ENCODE data around the gene WNT3A. TPM values are rescaled to one million over a fixed set of nuclear protein-coding genes. Genes with fewer than 3 reads are reported as not detected.

WNT3A gene
- total RNA-seq, 2 donors from 2014 or later = 0.11 to 0.46 TPM

- Histone ChIP-seq H3K27ac (ENCODE audit: low read depth, low read length) (no peak overlapping the region), H3K4me3 (ENCODE audit: low read length) (no peak overlapping the region), H3K36me3 (ENCODE audit: control insufficient read depth, insufficient read depth, low read length) (no peaks in the 10 kb centered on the region), H3K9me3 (ENCODE audit: control insufficient read depth, low read length) (no peaks in the 10 kb centered on the region), H3K9ac (ENCODE audit: extremely low read depth, low read length, poor library complexity, severe bottlenecking) (no peak overlapping the region), H3K27me3 (ENCODE audit: control insufficient read depth, insufficient read depth, low read length, poor library complexity, severe bottlenecking) (peaks cover 47% of the 10 kb centered on the region), H3K4me1 (ENCODE audit: control insufficient read depth, insufficient read depth, low read length) (no peaks in the 10 kb centered on the region)
- peak overlapping the region; percentile 78 for H3K27ac Mint-ChIP-seq
- DNase-seq = peak; percentile 66
- peaks cover 21% of the 10 kb centered on the region for H3K27me3 Mint-ChIP-seq (ENCODE audit: insufficient read depth)
- 78 to 82% methylated on average over 6 to 10 of the region's 10 CpGs for WGBS, 2 experiments (ENCODE audit: insufficient coverage in 1 of 2, insufficient read length in 1 of 2)
- H3K4me1 Mint-ChIP-seq = peaks cover 13% of the 10 kb centered on the region
- TF ChIP-seq CTCF (conservative IDR thresholded peaks at IDR 0.05) = no peak
- H3K36me3 Mint-ChIP-seq (ENCODE audit: low read depth) = no peaks in the 10 kb centered on the region
- H3K4me3 Mint-ChIP-seq = no peak overlapping the region
- no peaks in the 10 kb centered on the region for H3K9me3 Mint-ChIP-seq
Measured at GRCh38 chr1:228066891-228067654, 60.3 kb downstream of the WNT3A start.

- no peak overlapping the region for H3K9ac ChIP-seq (ENCODE audit: extremely low read depth, low read length, poor library complexity, severe bottlenecking)
- Mint-ChIP-seq H3K4me1 (peaks cover 13% of the 10 kb centered on the region), H3K27ac (no peak overlapping the region), H3K36me3 (ENCODE audit: low read depth) (no peaks in the 10 kb centered on the region), H3K27me3 (ENCODE audit: insufficient read depth) (peaks cover 32% of the 10 kb centered on the region), H3K4me3 (no peak overlapping the region), H3K9me3 (no peaks in the 10 kb centered on the region)
- no peak overlapping the region for H3K27ac ChIP-seq (ENCODE audit: low read depth, low read length)
- no peak for DNase-seq
- 79 to 92% methylated on average over 4 to 7 of the region's 7 CpGs for WGBS, 2 experiments (ENCODE audit: insufficient coverage in 1 of 2, insufficient read length in 1 of 2)
- no peak for TF ChIP-seq CTCF (conservative IDR thresholded peaks at IDR 0.05)
- no peaks in the 10 kb centered on the region for H3K9me3 ChIP-seq (ENCODE audit: control insufficient read depth, low read length)
- no peaks in the 10 kb centered on the region for H3K36me3 ChIP-seq (ENCODE audit: control insufficient read depth, insufficient read depth, low read length)
- H3K4me1 ChIP-seq (ENCODE audit: control insufficient read depth, insufficient read depth, low read length) = no peaks in the 10 kb centered on the region
- H3K4me3 ChIP-seq (ENCODE audit: low read length) = no peak overlapping the region
- peaks cover 51% of the 10 kb centered on the region for H3K27me3 ChIP-seq (ENCODE audit: control insufficient read depth, insufficient read depth, low read length, poor library complexity, severe bottlenecking)
Measured at GRCh38 chr1:228068359-228068758, 61.6 kb downstream of the WNT3A start.

GRCh38 chr1:228070173-228070572 is 63.4 kb downstream of the WNT3A start:
- Histone ChIP-seq H3K27me3 (ENCODE audit: control insufficient read depth, insufficient read depth, low read length, poor library complexity, severe bottlenecking) (peaks cover 51% of the 10 kb centered on the region), H3K36me3 (ENCODE audit: control insufficient read depth, insufficient read depth, low read length) (no peaks in the 10 kb centered on the region), H3K4me3 (ENCODE audit: low read length) (no peak overlapping the region), H3K4me1 (ENCODE audit: control insufficient read depth, insufficient read depth, low read length) (no peaks in the 10 kb centered on the region), H3K9me3 (ENCODE audit: control insufficient read depth, low read length) (no peaks in the 10 kb centered on the region), H3K27ac (ENCODE audit: low read depth, low read length) (no peak overlapping the region), H3K9ac (ENCODE audit: extremely low read depth, low read length, poor library complexity, severe bottlenecking) (no peak overlapping the region)
- Mint-ChIP-seq H3K9me3 (no peaks in the 10 kb centered on the region), H3K4me1 (peaks cover 15% of the 10 kb centered on the region), H3K4me3 (no peak overlapping the region), H3K27me3 (ENCODE audit: insufficient read depth) (peaks cover 44% of the 10 kb centered on the region), H3K36me3 (ENCODE audit: low read depth) (no peaks in the 10 kb centered on the region), H3K27ac (no peak overlapping the region)
- DNase-seq = no peak
- TF ChIP-seq CTCF (conservative IDR thresholded peaks at IDR 0.05) = no peak
- WGBS, 2 experiments (ENCODE audit: insufficient coverage in 1 of 2, insufficient read length in 1 of 2) = 27 to 57% methylated on average over 1 to 2 of the region's 2 CpGs
